ENCODE results near the gene OVOL3. TPM values are rescaled to one million over a fixed set of nuclear protein-coding genes. Genes with fewer than 3 reads are reported as not detected.
A peak's percentile ranks its signal among the peaks of the same experiment; 100 is the strongest.

Gene OVOL3
- total RNA-seq, 1 donor from 2014 or later = not detected

DNA sequence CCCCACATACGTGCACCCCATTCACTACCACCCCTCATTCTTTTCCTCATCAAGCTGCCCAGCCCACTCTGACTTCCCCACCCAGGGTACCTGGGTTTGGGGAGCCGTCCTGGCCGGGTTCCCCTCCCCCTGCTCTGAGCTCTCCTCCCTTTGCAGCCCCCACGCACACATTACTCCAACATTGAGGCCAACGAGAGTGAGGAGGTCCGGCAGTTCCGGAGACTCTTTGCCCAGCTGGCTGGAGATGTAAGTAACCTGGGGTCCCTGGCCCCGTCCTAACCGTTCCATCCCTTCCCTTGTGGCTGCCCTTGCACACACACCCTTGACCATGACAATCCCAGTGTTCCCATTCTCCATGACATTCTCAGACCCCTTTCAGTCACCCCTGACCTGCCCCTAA, 31.6 kb downstream of the OVOL3 start:
- H3K4me3 ChIP-seq = no peak overlapping the region
- H3K4me1 ChIP-seq = peaks cover 19% of the 10 kb centered on the region
- intact Hi-C loops (cut with DNase I) = no loop called here
- no peaks in the 10 kb centered on the region for H3K27me3 ChIP-seq
- DNase-seq = no peak
- TF ChIP-seq, protein P1, sequence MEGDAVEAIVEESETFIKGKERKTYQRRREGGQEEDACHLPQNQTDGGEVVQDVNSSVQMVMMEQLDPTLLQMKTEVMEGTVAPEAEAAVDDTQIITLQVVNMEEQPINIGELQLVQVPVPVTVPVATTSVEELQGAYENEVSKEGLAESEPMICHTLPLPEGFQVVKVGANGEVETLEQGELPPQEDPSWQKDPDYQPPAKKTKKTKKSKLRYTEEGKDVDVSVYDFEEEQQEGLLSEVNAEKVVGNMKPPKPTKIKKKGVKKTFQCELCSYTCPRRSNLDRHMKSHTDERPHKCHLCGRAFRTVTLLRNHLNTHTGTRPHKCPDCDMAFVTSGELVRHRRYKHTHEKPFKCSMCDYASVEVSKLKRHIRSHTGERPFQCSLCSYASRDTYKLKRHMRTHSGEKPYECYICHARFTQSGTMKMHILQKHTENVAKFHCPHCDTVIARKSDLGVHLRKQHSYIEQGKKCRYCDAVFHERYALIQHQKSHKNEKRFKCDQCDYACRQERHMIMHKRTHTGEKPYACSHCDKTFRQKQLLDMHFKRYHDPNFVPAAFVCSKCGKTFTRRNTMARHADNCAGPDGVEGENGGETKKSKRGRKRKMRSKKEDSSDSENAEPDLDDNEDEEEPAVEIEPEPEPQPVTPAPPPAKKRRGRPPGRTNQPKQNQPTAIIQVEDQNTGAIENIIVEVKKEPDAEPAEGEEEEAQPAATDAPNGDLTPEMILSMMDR (IDR thresholded peaks at IDR 0.05) = no peak
- H3K36me3 ChIP-seq = peaks cover 57% of the 10 kb centered on the region
- H3K27ac ChIP-seq = no peak overlapping the region
- ATAC-seq = no peak
- no peaks in the 10 kb centered on the region for H3K9me3 ChIP-seq

GRCh38 chr19:36144624-36145023, 33.7 kb downstream of the OVOL3 start:
- intact Hi-C loops (cut with DNase I) = no loop called here

GRCh38 chr19:36149673-36150406, 38.9 kb downstream of the OVOL3 start:
- Histone ChIP-seq H3K4me1 (peaks cover 7% of the 10 kb centered on the region), H3K9me3 (no peaks in the 10 kb centered on the region), H3K27me3 (no peaks in the 10 kb centered on the region), H3K27ac (no peak overlapping the region), H3K4me3 (no peak overlapping the region), H3K36me3 (peaks cover 62% of the 10 kb centered on the region)
- ATAC-seq (no peak), DNase-seq (no peak)
- intact Hi-C loops (cut with DNase I) = no loop called here
- TF ChIP-seq, protein P1 (IDR thresholded peaks at IDR 0.05) = no peak

More at GRCh38 chr19:36144624-36145023, 33.7 kb downstream of the OVOL3 start:
- no peaks in the 10 kb centered on the region for H3K9me3 ChIP-seq
- no peak for ATAC-seq
- H3K27ac ChIP-seq = no peak overlapping the region
- peaks cover 78% of the 10 kb centered on the region for H3K36me3 ChIP-seq
- H3K27me3 ChIP-seq = no peaks in the 10 kb centered on the region
- no peak overlapping the region for H3K4me3 ChIP-seq
- TF ChIP-seq, protein P1 (IDR thresholded peaks at IDR 0.05) = no peak
- peaks cover 10% of the 10 kb centered on the region for H3K4me1 ChIP-seq
- no peak for DNase-seq

GRCh38 chr19:36150586-36150985, 39.6 kb downstream of the OVOL3 start:
- Histone ChIP-seq H3K4me1 (peaks cover 7% of the 10 kb centered on the region), H3K4me3 (no peak overlapping the region), H3K36me3 (peaks cover 54% of the 10 kb centered on the region), H3K27ac (peak overlapping the region; percentile 95), H3K27me3 (no peaks in the 10 kb centered on the region), H3K9me3 (no peaks in the 10 kb centered on the region)
- DNase-seq (no peak), ATAC-seq (no peak)
- intact Hi-C loops (cut with DNase I) = no loop called here
- TF ChIP-seq, protein P1 (IDR thresholded peaks at IDR 0.05) = no peak

- Histone ChIP-seq H3K4me1 (peaks cover 7% of the 10 kb centered on the region), H3K27me3 (no peaks in the 10 kb centered on the region), H3K27ac (peak overlapping the region; percentile 95), H3K9me3 (no peaks in the 10 kb centered on the region), H3K36me3 (peaks cover 46% of the 10 kb centered on the region), H3K4me3 (peak overlapping the region; percentile 58)
- peak; percentile 55 for ATAC-seq
- intact Hi-C loops (cut with DNase I) = no loop called here
- no peak for DNase-seq
- TF ChIP-seq, protein P1 (IDR thresholded peaks at IDR 0.05) = no peak
Observed at GRCh38 chr19:36151144-36152018, 40.4 kb downstream of the OVOL3 start.
